Suprapubic skin (tissue), 4 donors: ENCODE measurements around the gene TMEM178B. TPM values are rescaled to one million over a fixed set of nuclear protein-coding genes. Genes with fewer than 3 reads are reported as not detected.

Experiments used
- DNase-seq, 2 donors: peaks; one replicate each; pipeline ENCODE4 v3.0.0-alpha.2; 2019; ENCODE audit warnings: low spot score in 2 of 2
- H3K27ac ChIP-seq: fragments of 200-600 bp; sonication (generic); one replicate; pipeline ENCODE4 v1.5.1; 2019
- H3K27me3 ChIP-seq: fragments of 200-600 bp; sonication (generic); one replicate; pipeline ENCODE4 v1.5.1; 2019
- H3K36me3 ChIP-seq: fragments of 200-600 bp; sonication (generic); one replicate; pipeline ENCODE4 v1.5.1; 2019
- H3K4me1 ChIP-seq: fragments of 200-600 bp; sonication (generic); one replicate; pipeline ENCODE4 v1.5.1; 2019
- H3K4me3 ChIP-seq: fragments of 200-600 bp; sonication (generic); one replicate; pipeline ENCODE4 v1.5.1; 2019; ENCODE audit warnings: mild to moderate bottlenecking
- H3K9me3 ChIP-seq: fragments of 200-600 bp; sonication (generic); one replicate; pipeline ENCODE4 v1.5.1; 2019
- CTCF ChIP-seq, 2 donors: fragments of 200-600 bp in 1 of 2; fragments of 450-650 bp in 1 of 2; sonication (generic) in 1 of 2; IDR thresholded peaks; one replicate each; pipeline ENCODE4 v1.5.1; 2016 to 2019; ENCODE audit warnings: antibody characterized with exemption in 2 of 2, mild to moderate bottlenecking in 1 of 2, moderate library complexity in 1 of 2
- EP300 ChIP-seq: sonication (generic); formaldehyde crosslinking; IDR thresholded peaks from one replicate; pipeline ENCODE4 v1.6.1; 2017; ENCODE audit warnings: antibody characterized with exemption
- POLR2A ChIP-seq, 2 donors: fragments of 450-650 bp; IDR thresholded peaks; one replicate each; pipeline ENCODE4 v1.6.1; 2017; ENCODE audit warnings: antibody characterized with exemption in 2 of 2, mild to moderate bottlenecking in 2 of 2, moderate library complexity in 2 of 2
- POLR2AphosphoS5 ChIP-seq, 3 donors: sonication (generic); formaldehyde crosslinking; IDR thresholded peaks; one replicate each; pipeline ENCODE4 v1.6.1; 2017; ENCODE audit warnings: antibody characterized with exemption in 3 of 3
- WGBS: methylation state at CpG from one replicate; pipeline ENCODE4 v1.1.5; 2018; 5-methylcytosine and 5-hydroxymethylcytosine counted together
- total RNA-seq, 4 donors: library from RNA; depleted of rRNA; stranded (reverse); fragments of >200 nt; gene quantifications; one replicate each; pipeline ENCODE4 v1.1.0, GENCODE V29; 2016

The TMEM178B gene
- total RNA-seq, 4 donors from 2014 or later: 0.34 to 1.6 (median 0.72) TPM

GRCh38 chr7:141358386-141358785 is 284.5 kb downstream of the TMEM178B start:
- TF ChIP-seq EP300: no peak
- no peak for TF ChIP-seq POLR2AphosphoS5 (IDR thresholded peaks at IDR 0.05)
- TF ChIP-seq POLR2A (IDR thresholded peaks at IDR 0.05): no peak
- TF ChIP-seq CTCF (IDR thresholded peaks at IDR 0.05): no peak
- 85% methylated on average over 1 of the region's 1 CpG for WGBS
- Histone ChIP-seq H3K27me3 (no peaks in the 10 kb centered on the region), H3K4me1 (peaks cover 4% of the 10 kb centered on the region), H3K36me3 (no peaks in the 10 kb centered on the region), H3K4me3 (no peak overlapping the region), H3K27ac (no peak overlapping the region), H3K9me3 (no peaks in the 10 kb centered on the region)
- no peak for DNase-seq

- no peaks in the 10 kb centered on the region for H3K27me3 ChIP-seq
- no peak overlapping the region for H3K4me3 ChIP-seq
- H3K9me3 ChIP-seq: no peaks in the 10 kb centered on the region
- no peak for DNase-seq
- 52% methylated on average over 3 of the region's 3 CpGs for WGBS
- H3K4me1 ChIP-seq: peaks cover 4% of the 10 kb centered on the region
- H3K36me3 ChIP-seq: no peaks in the 10 kb centered on the region
- H3K27ac ChIP-seq: no peak overlapping the region
- no peak for TF ChIP-seq POLR2AphosphoS5 (IDR thresholded peaks at IDR 0.05)
- no peak for TF ChIP-seq CTCF (IDR thresholded peaks at IDR 0.05)
- no peak for TF ChIP-seq POLR2A (IDR thresholded peaks at IDR 0.05)
- no peak for TF ChIP-seq EP300
Measured at GRCh38 chr7:141359262-141359661, 285.4 kb downstream of the TMEM178B start.

- DNase-seq: no peak
- Histone ChIP-seq H3K27me3 (no peaks in the 10 kb centered on the region), H3K36me3 (no peaks in the 10 kb centered on the region), H3K4me3 (no peak overlapping the region), H3K4me1 (peaks cover 4% of the 10 kb centered on the region), H3K9me3 (no peaks in the 10 kb centered on the region), H3K27ac (no peak overlapping the region)
- 71% methylated on average over 5 of the region's 5 CpGs for WGBS
- TF ChIP-seq EP300: no peak
- no peak for TF ChIP-seq POLR2A (IDR thresholded peaks at IDR 0.05)
- TF ChIP-seq CTCF (IDR thresholded peaks at IDR 0.05): no peak
- TF ChIP-seq POLR2AphosphoS5 (IDR thresholded peaks at IDR 0.05): no peak
Measured at GRCh38 chr7:141359740-141360415, 286.0 kb downstream of the TMEM178B start.

- H3K4me3 ChIP-seq: no peak overlapping the region
- no peaks in the 10 kb centered on the region for H3K27me3 ChIP-seq
- no peak for DNase-seq
- H3K36me3 ChIP-seq: no peaks in the 10 kb centered on the region
- H3K9me3 ChIP-seq: no peaks in the 10 kb centered on the region
- TF ChIP-seq EP300: no peak
- no peak for TF ChIP-seq POLR2AphosphoS5 (IDR thresholded peaks at IDR 0.05)
- no peak for TF ChIP-seq CTCF (IDR thresholded peaks at IDR 0.05)
- TF ChIP-seq POLR2A (IDR thresholded peaks at IDR 0.05): no peak
- WGBS: 89% methylated on average over 3 of the region's 3 CpGs
- no peak overlapping the region for H3K27ac ChIP-seq
- H3K4me1 ChIP-seq: no peaks in the 10 kb centered on the region
Measured at GRCh38 chr7:141360416-141360760, 286.5 kb downstream of the TMEM178B start.

GRCh38 chr7:141360803-141361202 is 286.9 kb downstream of the TMEM178B start:
- Histone ChIP-seq H3K27me3 (no peaks in the 10 kb centered on the region), H3K4me3 (no peak overlapping the region), H3K9me3 (no peaks in the 10 kb centered on the region), H3K36me3 (no peaks in the 10 kb centered on the region), H3K4me1 (no peaks in the 10 kb centered on the region), H3K27ac (no peak overlapping the region)
- no peak for TF ChIP-seq CTCF (IDR thresholded peaks at IDR 0.05)
- TF ChIP-seq POLR2AphosphoS5 (IDR thresholded peaks at IDR 0.05): no peak
- no peak for TF ChIP-seq POLR2A (IDR thresholded peaks at IDR 0.05)
- TF ChIP-seq EP300: no peak
- 47% methylated on average over 1 of the region's 1 CpG for WGBS
- DNase-seq: no peak
